ENCODE data around the gene DHRS12. TPM values are rescaled to one million over a fixed set of nuclear protein-coding genes. Genes with fewer than 3 reads are reported as not detected.

Gene DHRS12
- total and polyA plus RNA-seq, 2 donors from 2014 or later = 20.4 to 36.1 TPM

Other genes starting within 250 kb of the DHRS12 start
- 13.0 TPM for gene WDFY2, start 219.7 kb downstream of the DHRS12 start, total RNA-seq
- 4.8 TPM for gene WDFY2, start 219.7 kb downstream of the DHRS12 start, polyA plus RNA-seq (ENCODE audit: insufficient read depth, low read depth, low replicate concordance)
- 0.19 TPM for gene TMEM272, start 41.0 kb upstream of the DHRS12 start, total RNA-seq
- gene TMEM272, start 41.0 kb upstream of the DHRS12 start, polyA plus RNA-seq (ENCODE audit: insufficient read depth, low read depth, low replicate concordance) = 0.28 TPM
- gene CCDC70, start 57.8 kb upstream of the DHRS12 start, total RNA-seq = not detected
- gene CCDC70, start 57.8 kb upstream of the DHRS12 start, polyA plus RNA-seq (ENCODE audit: insufficient read depth, low read depth, low replicate concordance) = not detected
- 5.7 TPM for gene ATP7B, start 207.3 kb upstream of the DHRS12 start, total RNA-seq
- gene ATP7B, start 207.3 kb upstream of the DHRS12 start, polyA plus RNA-seq (ENCODE audit: insufficient read depth, low read depth, low replicate concordance) = 2.0 TPM
- 39.5 TPM for gene ALG11, start 208.2 kb upstream of the DHRS12 start, total RNA-seq
- 3.1 TPM for gene ALG11, start 208.2 kb upstream of the DHRS12 start, polyA plus RNA-seq (ENCODE audit: insufficient read depth, low read depth, low replicate concordance)
- 20.3 TPM for gene UTP14C, start 220.5 kb upstream of the DHRS12 start, total RNA-seq
- 8.8 TPM for gene UTP14C, start 220.5 kb upstream of the DHRS12 start, polyA plus RNA-seq (ENCODE audit: insufficient read depth, low read depth, low replicate concordance)

All from kidney (tissue), 2 donors.